Natural killer cell treated with Interleukin-12 subunit alpha and Interleukin-12 subunit beta and Interleukin-15 and Interleukin-18, amount 100 ng/mL, for 72 hours (primary cell): Measurements from ENCODE around the gene AGO1. TPM values are rescaled to one million over a fixed set of nuclear protein-coding genes. Genes with fewer than 3 reads are reported as not detected.

Experiments
- ATAC-seq, 2 donors: fragments of 150-1000 bp; cut with Tn5 transposase in 1 of 2; sonication (Bioruptor Pico), chemical (Tn5 transposase) in 1 of 2; 2 replicates each; pipeline ENCODE4 v1.10.0; 2021
- DNase-seq: peaks from one replicate; pipeline ENCODE4 v3.0.0; 2022; ENCODE audit warnings: low spot score
- H3K27ac Mint-ChIP-seq, 2 donors: 1 replicate in 1 of 2; 2 replicates in 1 of 2; pipeline ENCODE4 v1.8.0; 2022; ENCODE audit warnings: mixed read lengths in 2 of 2, mild to moderate bottlenecking in 1 of 2, moderate library complexity in 1 of 2
- H3K27me3 Mint-ChIP-seq, 2 donors: 1 replicate in 1 of 2; 2 replicates in 1 of 2; pipeline ENCODE4 v1.8.0; 2022; ENCODE audit warnings: mixed read lengths in 2 of 2
- H3K36me3 Mint-ChIP-seq: one replicate; pipeline ENCODE4 v1.8.0; 2022; ENCODE audit warnings: mixed read lengths
- H3K4me1 Mint-ChIP-seq, 2 donors: 1 replicate in 1 of 2; 2 replicates in 1 of 2; pipeline ENCODE4 v1.8.0; 2022; ENCODE audit warnings: low read depth in 2 of 2, mixed read lengths in 2 of 2, mild to moderate bottlenecking in 1 of 2
- H3K4me3 Mint-ChIP-seq: one replicate; pipeline ENCODE4 v1.8.0; 2022; ENCODE audit warnings: mixed read lengths
- H3K9me3 Mint-ChIP-seq: 2 replicates; pipeline ENCODE4 v1.8.0; 2022; ENCODE audit warnings: mixed read lengths
- total RNA-seq, 2 donors: library from RNA; stranded (reverse); gene quantifications; one replicate each; pipeline ENCODE4 v1.2.3, GENCODE V29; 2022

AGO1 gene
- total RNA-seq = 10 to 100 TPM; 25.3 to 37.2 TPM

DNA sequence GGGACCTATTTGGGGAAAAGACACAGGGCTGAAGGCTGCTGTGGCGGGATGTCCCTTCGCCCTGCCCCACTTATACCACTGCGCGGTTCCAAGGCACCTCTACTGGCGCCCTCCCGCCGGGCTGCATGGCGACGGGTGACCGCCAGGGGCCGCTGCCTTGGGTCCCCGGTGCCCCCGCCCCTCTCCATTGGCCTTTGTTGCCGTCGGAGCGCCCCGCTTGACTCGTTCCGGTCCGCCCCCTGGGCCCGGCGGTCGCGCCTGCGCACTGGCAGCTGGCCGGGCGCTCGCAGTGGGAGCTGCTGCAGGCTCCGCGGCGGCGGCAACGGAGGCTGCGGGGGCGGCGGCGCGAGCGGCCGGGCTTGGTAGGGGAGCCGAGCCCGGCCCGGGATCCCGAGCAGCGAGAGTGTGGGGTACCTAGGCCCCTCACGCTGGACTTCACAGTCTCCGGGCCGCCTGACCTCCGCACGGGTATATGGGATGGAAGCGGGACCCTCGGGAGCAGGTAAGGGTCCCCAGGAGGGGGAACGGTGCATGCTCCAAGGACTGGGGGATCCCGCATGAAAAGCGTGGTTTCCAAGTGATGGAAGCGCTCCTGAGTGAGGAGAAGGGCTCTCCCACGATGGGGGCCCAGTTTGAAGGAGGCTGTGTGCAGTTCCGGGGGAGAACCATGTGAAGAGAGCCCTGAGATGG, at the start of gene AGO1:
Gene AGO1, plus strand, starts transcription at position 265 of the 690 bp plus-strand sequence. Its CDS starts 213 bp downstream, at position 478.
- Mint-ChIP-seq H3K4me1 (peaks cover 31 to 36% of the 10 kb centered on the region in 2 donors), H3K27ac (peak within 1 kb of the TSS; percentile 34 to 86), H3K9me3 (no peaks in the 10 kb centered on the region), H3K4me3 (peak within 1 kb of the TSS; percentile 93), H3K27me3 (no peaks in the 10 kb centered on the region), H3K36me3 (no peaks in the 10 kb centered on the region)
- ATAC-seq (peak; percentile 96 to 97), DNase-seq (peak; percentile 97)

DNA sequence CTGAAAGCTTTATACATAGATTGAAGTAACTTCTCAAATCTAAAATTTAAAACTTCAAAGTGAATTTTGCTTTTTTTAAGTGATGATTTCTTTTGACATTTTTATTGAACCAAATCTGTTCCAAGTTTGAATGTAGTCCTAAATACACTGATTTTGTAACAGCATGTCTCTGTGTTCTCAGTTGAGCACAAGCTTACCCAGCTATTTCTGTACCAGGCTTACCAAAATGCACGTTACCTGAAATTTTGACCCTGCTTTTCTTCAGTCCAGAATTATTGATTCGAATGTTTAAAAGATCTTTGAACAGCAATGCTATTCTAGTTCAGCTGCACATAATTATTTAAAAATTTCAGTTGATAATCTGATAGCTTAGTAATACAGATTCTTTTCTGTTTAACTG, 49.6 kb upstream of the AGO1 start:
- Mint-ChIP-seq H3K4me1 (peaks cover 2 to 5% of the 10 kb centered on the region in 2 donors), H3K27me3 (no peaks in the 10 kb centered on the region), H3K4me3 (no peak overlapping the region), H3K9me3 (no peaks in the 10 kb centered on the region), H3K36me3 (peaks cover 5% of the 10 kb centered on the region), H3K27ac (no peak overlapping the region)
- DNase-seq (no peak), ATAC-seq (no peak)

DNA sequence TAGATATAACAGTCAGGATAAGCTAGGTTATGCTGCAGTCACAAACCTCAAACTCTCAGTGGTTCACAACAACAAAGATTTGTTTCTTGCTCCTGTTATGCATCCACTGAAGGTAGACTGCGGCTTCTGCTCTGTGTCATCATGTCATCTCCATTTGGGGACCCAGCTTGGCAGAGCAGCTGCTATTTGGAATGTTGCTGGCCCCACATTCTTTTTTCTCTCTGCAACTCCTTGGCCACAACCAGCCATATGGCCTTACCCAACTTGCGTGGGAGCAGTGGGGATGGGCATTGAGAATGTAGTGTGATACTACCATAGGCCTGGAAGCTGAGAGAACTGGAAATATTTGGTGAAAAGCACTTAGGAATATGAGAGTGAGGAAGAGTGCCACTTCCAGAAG, 48.8 kb upstream of the AGO1 start:
- no peak overlapping the region for H3K4me3 Mint-ChIP-seq
- no peak overlapping the region for H3K27ac Mint-ChIP-seq
- peaks cover 5% of the 10 kb centered on the region for H3K36me3 Mint-ChIP-seq
- no peak for ATAC-seq
- H3K27me3 Mint-ChIP-seq = no peaks in the 10 kb centered on the region
- H3K9me3 Mint-ChIP-seq = no peaks in the 10 kb centered on the region
- DNase-seq = no peak
- H3K4me1 Mint-ChIP-seq = peaks cover 7 to 9% of the 10 kb centered on the region in 2 donors

DNA sequence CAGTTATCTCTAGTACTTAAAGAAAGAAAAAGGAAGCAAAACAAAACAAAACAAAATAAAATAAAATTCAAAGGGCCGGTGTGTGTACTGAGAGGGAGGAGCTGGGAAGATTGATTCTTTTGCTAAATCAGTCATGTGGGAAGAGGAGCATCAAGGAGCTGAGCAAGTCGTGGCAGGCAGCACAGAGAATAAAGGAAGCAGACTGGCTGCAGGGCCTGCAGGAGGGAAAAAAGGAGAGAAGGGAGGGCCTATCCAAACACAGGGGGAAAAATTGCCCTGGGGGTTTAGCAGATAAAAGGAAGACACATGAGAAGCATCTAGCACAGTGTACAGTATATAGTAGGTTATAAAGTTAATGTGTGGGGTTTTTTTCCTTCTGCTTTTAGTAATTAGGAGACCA, 47.6 kb upstream of the AGO1 start:
- no peaks in the 10 kb centered on the region for H3K9me3 Mint-ChIP-seq
- peaks cover 7 to 9% of the 10 kb centered on the region in 2 donors for H3K4me1 Mint-ChIP-seq
- H3K27ac Mint-ChIP-seq = no peak overlapping the region
- no peak overlapping the region for H3K4me3 Mint-ChIP-seq
- ATAC-seq = no peak
- H3K27me3 Mint-ChIP-seq = no peaks in the 10 kb centered on the region
- DNase-seq = no peak
- H3K36me3 Mint-ChIP-seq = peaks cover 5% of the 10 kb centered on the region

DNA sequence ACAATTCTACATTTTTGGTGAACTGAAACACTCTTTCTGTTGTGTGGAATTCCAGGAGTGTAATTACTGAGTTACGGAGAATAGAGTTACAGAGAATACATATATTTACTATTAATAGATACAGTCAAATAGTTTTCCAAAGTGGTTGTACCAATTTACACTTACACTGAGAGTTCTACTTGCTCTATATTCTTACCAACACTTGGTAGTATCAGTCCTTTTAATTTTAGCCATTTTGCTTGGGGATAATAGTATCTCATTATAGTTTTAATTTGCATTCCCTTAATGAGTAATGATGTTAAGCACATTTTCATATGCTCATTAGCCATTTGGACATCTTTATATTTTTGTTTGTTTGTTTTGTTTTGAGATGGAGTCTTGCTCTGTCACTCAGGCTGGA, 46.3 kb upstream of the AGO1 start:
- H3K36me3 Mint-ChIP-seq = peaks cover 5% of the 10 kb centered on the region
- DNase-seq = no peak
- no peak for ATAC-seq

DNA sequence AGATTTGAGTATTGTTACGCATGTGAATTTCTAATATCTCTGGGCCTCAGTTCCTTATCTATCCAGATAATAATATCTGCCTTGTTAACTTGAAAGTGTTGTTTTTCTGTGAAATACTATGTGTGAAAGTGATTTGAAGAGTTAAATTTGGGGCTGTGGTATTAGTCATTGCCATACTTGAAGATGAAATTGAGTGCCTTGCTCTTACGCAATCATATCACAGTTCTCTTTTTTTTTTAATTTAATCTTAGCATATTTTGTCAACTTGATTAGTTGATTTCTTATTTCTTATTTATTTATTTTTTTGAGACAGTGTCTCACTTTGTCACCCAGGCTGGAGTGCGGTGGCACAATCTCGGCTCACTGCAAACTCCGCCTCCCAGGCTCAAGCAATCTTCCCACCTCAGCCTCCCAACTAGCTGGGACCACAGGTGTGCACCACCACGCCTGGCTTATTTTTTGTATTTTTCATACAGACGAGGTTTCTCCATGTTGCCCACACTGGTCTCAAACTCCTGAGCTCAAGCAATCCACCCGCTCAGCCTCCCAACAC, 44.2 kb upstream of the AGO1 start:
- Mint-ChIP-seq H3K36me3 (peaks cover 9% of the 10 kb centered on the region), H3K4me1 (peaks cover 7 to 9% of the 10 kb centered on the region in 2 donors)

More for the DNA sequence above, 46.3 kb upstream of the AGO1 start:
- Mint-ChIP-seq H3K9me3 (no peaks in the 10 kb centered on the region), H3K27ac (no peak overlapping the region), H3K4me1 (peaks cover 7 to 9% of the 10 kb centered on the region in 2 donors), H3K4me3 (no peak overlapping the region), H3K27me3 (no peaks in the 10 kb centered on the region)

DNA sequence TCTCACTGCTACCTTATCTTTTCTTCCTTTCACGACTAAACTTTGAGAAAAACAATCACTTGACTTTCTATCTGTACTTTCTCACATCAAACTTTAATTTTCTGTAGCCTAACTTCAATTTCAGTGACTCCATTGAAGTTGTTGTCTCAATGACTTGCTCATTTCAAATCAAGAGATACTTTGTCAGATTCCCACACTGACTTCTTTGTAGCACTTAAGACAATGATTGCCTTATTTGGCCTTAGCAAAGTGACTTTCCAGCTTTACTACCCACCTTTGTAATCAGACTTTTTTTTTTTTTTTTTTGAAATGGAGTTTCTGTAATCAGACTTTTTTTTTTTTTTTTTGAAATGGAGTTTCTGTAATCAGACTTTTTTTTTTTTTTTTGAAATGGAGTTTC, 38.2 kb upstream of the AGO1 start:
- Mint-ChIP-seq H3K4me1 (no peaks in the 10 kb centered on the region), H3K36me3 (peaks cover 16% of the 10 kb centered on the region), H3K27ac (no peak overlapping the region), H3K4me3 (no peak overlapping the region), H3K9me3 (no peaks in the 10 kb centered on the region), H3K27me3 (no peaks in the 10 kb centered on the region)
- ATAC-seq (no peak), DNase-seq (no peak)

More for the DNA sequence above, 44.2 kb upstream of the AGO1 start:
- ATAC-seq = peak in 1 of 2 donors; percentile 48
- no peaks in the 10 kb centered on the region for H3K27me3 Mint-ChIP-seq
- no peak overlapping the region for H3K4me3 Mint-ChIP-seq
- H3K27ac Mint-ChIP-seq = peak overlapping the region in 1 of 2 donors; percentile 70
- no peaks in the 10 kb centered on the region for H3K9me3 Mint-ChIP-seq
- no peak for DNase-seq

DNA sequence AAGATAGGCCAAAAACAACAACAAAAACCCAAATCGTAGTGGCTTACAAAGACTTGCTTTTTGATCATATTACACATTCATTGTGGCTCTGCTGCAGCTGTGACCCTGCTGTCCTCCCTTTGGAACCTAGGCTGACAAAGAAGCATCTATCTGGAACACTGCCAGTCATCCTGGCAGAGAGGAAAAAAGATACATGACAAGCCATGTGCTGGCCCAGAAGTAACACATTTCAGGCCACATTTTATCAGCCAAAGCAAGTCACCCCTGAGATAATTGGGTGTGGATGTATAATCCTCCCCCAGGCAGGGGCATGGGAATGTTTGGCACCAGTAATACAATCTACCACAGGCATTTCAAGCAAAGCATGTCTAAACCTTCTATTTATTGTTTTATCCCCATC, 37.2 kb upstream of the AGO1 start:
- Mint-ChIP-seq H3K4me1 (no peaks in the 10 kb centered on the region), H3K9me3 (no peaks in the 10 kb centered on the region), H3K4me3 (no peak overlapping the region), H3K36me3 (peaks cover 16% of the 10 kb centered on the region), H3K27me3 (no peaks in the 10 kb centered on the region), H3K27ac (no peak overlapping the region)
- ATAC-seq (no peak), DNase-seq (no peak)

DNA sequence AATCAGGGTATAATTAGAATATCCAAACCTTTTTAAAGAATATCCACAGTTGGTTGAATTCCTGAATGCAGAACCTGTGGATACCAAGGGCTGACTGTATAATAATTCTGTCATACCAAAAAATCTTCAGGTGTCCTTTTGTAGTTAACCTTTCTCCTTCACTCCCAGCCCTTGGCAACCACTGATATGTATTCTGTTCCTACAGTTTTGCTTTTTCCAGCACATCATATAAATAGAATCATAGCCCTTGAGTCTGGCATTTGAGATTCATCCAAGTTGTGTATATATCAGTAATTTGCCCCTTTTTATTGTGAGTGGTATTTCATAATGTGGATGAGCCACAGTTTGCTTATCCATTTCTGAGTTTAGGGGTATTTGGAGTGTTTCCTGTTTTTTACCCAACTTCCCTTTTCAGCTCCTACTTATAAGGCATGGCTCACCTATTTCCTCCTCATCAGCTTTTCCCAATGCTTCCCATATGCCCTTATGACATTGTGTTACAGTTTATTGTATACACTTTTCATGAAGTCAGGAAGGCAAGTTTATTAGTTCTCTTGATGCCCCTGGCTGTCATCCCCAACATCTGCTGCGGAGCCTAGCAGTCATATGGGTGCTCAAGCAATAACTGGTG, 35.0 kb upstream of the AGO1 start:
- Mint-ChIP-seq H3K9me3 (no peaks in the 10 kb centered on the region), H3K4me3 (no peak overlapping the region), H3K27ac (no peak overlapping the region), H3K27me3 (no peaks in the 10 kb centered on the region), H3K4me1 (no peaks in the 10 kb centered on the region), H3K36me3 (peaks cover 25% of the 10 kb centered on the region)
- ATAC-seq = no peak
- no peak for DNase-seq

DNA sequence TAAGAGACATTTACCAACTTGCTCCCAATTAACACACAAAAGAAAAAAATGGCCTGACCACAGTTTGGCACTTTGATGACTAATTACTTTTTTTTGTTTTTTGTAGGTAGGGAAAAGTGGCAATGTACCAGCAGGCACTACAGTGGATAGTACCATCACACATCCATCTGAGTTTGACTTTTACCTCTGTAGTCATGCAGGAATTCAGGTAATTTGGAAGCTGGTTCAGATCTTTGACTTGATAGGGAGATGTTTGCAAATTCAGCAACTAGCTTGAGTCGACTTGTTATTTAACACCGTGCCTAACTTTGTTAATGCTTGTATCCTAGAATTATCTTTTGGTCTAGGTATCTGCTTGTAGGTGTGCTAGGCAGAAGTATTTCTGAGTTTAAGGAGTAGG, 33.0 kb upstream of the AGO1 start:
- no peak overlapping the region for H3K4me3 Mint-ChIP-seq
- DNase-seq (no peak), ATAC-seq (no peak)
- no peaks in the 10 kb centered on the region for H3K9me3 Mint-ChIP-seq
- H3K27ac Mint-ChIP-seq = no peak overlapping the region
- H3K36me3 Mint-ChIP-seq = peaks cover 20% of the 10 kb centered on the region
- no peaks in the 10 kb centered on the region for H3K27me3 Mint-ChIP-seq
- H3K4me1 Mint-ChIP-seq = no peaks in the 10 kb centered on the region

DNA sequence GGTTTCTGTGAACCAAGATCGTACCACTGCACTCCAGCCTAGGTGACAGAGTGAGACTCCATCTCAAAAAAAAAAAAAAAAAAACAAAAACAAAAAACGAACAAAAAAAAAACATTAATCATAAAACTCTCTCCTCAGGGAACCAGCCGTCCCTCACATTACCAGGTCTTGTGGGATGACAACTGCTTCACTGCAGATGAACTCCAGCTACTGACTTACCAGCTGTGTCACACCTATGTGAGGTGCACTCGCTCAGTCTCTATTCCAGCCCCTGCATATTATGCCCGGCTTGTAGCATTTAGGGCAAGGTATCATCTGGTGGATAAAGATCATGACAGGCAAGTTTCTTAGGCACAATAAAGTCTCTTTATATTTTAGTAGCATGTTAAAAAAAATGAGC, 32.3 kb upstream of the AGO1 start:
- H3K4me1 Mint-ChIP-seq = no peaks in the 10 kb centered on the region
- H3K4me3 Mint-ChIP-seq = no peak overlapping the region
- no peaks in the 10 kb centered on the region for H3K9me3 Mint-ChIP-seq
- ATAC-seq (no peak), DNase-seq (no peak)
- peaks cover 15% of the 10 kb centered on the region for H3K36me3 Mint-ChIP-seq
- no peak overlapping the region for H3K27ac Mint-ChIP-seq
- no peaks in the 10 kb centered on the region for H3K27me3 Mint-ChIP-seq

DNA sequence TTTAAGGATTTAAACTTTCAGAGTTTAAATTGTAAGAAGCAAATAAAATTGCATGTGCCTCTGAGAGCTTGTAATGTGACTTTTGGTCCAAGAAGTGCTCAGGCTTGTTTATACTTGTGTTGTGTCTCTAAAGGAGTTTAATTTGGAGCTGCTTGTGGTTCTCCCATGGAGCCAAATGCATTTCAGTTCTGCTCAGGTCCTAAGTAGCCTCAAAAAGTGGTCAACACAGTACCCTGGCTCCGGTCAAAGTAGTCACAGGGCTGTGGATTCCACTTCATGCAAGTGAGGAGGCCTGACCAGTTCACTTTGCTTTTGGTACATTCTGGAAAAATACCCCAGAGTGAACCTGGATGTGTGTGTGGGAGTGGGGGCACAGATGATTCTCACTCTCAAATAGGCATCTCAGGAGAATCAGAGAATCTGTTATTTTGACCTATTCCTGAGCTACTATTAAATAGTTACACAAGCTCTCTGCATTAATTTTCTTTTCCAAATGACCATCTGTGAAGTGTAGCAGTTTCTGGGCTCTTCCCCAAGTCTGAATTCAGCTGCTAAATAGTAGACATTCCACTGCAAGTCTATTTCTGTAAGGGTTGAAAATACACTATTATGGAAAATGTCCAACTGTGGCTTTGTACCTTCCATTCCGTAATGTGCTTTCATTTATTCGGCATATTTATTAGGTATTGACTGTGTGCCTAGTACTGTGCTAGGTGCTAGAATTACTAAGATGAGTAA, 31.7 kb upstream of the AGO1 start:
- H3K27ac Mint-ChIP-seq = no peak overlapping the region
- DNase-seq = no peak
- H3K4me3 Mint-ChIP-seq = no peak overlapping the region
- no peaks in the 10 kb centered on the region for H3K4me1 Mint-ChIP-seq
- ATAC-seq = no peak
- no peaks in the 10 kb centered on the region for H3K9me3 Mint-ChIP-seq
- H3K27me3 Mint-ChIP-seq = no peaks in the 10 kb centered on the region
- peaks cover 15% of the 10 kb centered on the region for H3K36me3 Mint-ChIP-seq

DNA sequence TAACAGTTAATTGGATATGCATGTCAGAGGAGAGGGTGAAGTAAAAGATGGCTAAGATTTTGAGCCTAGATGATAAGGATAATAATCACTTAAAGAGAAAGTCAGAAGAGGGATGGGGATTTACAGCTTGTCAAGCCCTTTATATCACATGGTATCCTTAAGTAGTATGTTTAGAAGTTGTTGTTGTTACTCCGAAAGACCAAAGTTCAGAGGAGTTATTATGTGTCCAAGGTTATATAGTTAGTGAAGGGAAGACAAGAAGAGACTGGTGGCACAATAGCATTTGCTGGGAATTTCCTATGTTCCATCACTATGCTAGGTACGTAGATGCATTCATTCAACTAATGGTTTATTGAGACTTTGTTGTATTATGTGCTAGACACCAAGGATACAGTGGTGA, 30.8 kb upstream of the AGO1 start:
- Mint-ChIP-seq H3K4me1 (no peaks in the 10 kb centered on the region), H3K4me3 (no peak overlapping the region), H3K27me3 (no peaks in the 10 kb centered on the region), H3K9me3 (no peaks in the 10 kb centered on the region), H3K36me3 (peaks cover 15% of the 10 kb centered on the region), H3K27ac (no peak overlapping the region)
- DNase-seq = no peak
- no peak for ATAC-seq
